ENCODE measurements around the gene FAU. TPM values are rescaled to one million over a fixed set of nuclear protein-coding genes. Genes with fewer than 3 reads are reported as not detected.

Gene FAU
- total and polyA plus RNA-seq, 2 of the 13 experiments (the other 11 are each of a cell fraction or from before 2014, with no cell fraction given), result 374 to 869 TPM

DNA sequence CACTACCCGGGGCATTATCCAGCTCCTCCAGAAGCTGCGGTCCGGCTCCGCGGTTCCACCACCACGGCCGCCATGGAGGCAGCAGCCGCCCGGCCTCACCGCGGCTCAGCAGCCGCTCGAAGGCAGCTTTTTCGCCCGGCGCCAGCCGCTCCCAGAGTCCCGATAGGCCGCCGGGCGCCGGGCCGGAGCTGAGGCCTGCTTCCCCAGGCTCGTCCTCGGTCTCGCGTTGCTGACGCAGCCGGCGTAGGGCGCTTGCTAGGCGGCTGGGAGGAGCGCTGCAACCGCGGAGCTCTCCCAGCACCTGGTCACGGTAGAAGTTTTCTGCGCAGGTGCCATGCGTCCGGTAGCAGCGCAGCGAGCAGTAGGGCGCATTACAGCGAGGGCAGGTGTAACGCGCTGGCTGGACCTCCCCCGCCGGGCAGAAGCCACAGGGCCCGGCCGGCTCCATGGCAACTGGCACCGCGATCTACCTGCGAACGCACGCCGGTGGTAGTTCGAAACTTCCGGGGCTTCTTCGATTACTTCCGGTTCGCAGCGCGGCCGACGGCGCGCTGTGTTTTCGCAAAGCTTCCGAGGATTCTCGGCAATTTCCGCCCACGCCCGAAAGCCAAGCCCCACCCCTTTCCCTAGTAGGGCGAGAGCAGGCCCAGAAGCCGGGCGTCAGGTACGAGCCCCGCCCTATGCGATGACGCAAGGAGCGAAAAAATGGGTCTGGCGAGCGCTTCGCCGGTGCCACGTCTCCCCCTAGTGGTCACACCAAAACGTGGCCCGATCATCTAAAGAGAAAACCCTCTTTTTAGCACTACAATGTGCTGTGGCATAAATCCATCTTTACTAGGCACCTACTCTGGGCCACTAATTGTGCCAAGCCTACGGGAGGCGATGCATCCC lies 4.5 kb downstream of the FAU start, which contains the start of gene ZNHIT2 (continued):
- TF ChIP-seq, protein P1, sequence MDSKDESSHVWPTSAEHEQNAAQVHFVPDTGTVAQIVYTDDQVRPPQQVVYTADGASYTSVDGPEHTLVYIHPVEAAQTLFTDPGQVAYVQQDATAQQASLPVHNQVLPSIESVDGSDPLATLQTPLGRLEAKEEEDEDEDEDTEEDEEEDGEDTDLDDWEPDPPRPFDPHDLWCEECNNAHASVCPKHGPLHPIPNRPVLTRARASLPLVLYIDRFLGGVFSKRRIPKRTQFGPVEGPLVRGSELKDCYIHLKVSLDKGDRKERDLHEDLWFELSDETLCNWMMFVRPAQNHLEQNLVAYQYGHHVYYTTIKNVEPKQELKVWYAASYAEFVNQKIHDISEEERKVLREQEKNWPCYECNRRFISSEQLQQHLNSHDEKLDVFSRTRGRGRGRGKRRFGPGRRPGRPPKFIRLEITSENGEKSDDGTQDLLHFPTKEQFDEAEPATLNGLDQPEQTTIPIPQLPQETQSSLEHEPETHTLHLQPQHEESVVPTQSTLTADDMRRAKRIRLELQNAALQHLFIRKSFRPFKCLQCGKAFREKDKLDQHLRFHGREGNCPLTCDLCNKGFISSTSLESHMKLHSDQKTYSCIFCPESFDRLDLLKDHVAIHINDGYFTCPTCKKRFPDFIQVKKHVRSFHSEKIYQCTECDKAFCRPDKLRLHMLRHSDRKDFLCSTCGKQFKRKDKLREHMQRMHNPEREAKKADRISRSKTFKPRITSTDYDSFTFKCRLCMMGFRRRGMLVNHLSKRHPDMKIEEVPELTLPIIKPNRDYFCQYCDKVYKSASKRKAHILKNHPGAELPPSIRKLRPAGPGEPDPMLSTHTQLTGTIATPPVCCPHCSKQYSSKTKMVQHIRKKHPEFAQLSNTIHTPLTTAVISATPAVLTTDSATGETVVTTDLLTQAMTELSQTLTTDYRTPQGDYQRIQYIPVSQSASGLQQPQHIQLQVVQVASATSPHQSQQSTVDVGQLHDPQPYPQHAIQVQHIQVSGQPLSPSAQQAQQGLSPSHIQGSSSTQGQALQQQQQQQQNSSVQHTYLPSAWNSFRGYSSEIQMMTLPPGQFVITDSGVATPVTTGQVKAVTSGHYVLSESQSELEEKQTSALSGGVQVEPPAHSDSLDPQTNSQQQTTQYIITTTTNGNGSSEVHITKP (CRISPR knock-in tag; IDR thresholded peaks at IDR 0.05; ENCODE audit: low read depth), result peak; percentile 78
- TF ChIP-seq MED13 (CRISPR knock-in tag; IDR thresholded peaks at IDR 0.05) (peak; percentile 39), ZNF7 (CRISPR knock-in tag; IDR thresholded peaks at IDR 0.05) (no peak), ZNF296 (CRISPR knock-in tag; conservative IDR thresholded peaks at IDR 0.05) (no peak; the same call in 1 of the 2 replicates), YEATS2 (CRISPR knock-in tag; IDR thresholded peaks at IDR 0.05; ENCODE audit: borderline replicate concordance) (peak; percentile 95), ARHGAP35 (CRISPR knock-in tag; IDR thresholded peaks at IDR 0.05; ENCODE audit: borderline replicate concordance) (no peak), NR2F2 (IDR thresholded peaks at IDR 0.05; ENCODE audit: borderline replicate concordance, low read depth) (peak; percentile 3; the same call in 1 of the 2 replicates), ZNF577 (CRISPR knock-in tag; IDR thresholded peaks at IDR 0.05; ENCODE audit: borderline replicate concordance, low read depth) (no peak), TARDBP (CRISPR knock-in tag; IDR thresholded peaks at IDR 0.05) (0 out of 2 replicates have a peak, but pooled peaks have one; percentile 32), ZSCAN22 (CRISPR knock-in tag; IDR thresholded peaks at IDR 0.05) (0 out of 2 replicates have a peak, but pooled peaks have one; percentile 56), ZNF784 (CRISPR knock-in tag; IDR thresholded peaks at IDR 0.05; ENCODE audit: borderline replicate concordance) (no peak; the same call in 1 of the 2 replicates), RORA (CRISPR knock-in tag; IDR thresholded peaks at IDR 0.05) (no peak), SETDB1 (CRISPR knock-in tag; IDR thresholded peaks at IDR 0.05; ENCODE audit: borderline replicate concordance) (no peak), ZNF616 (CRISPR knock-in tag; IDR thresholded peaks at IDR 0.05; ENCODE audit: low read depth) (peak; percentile 81; the same call in 1 of the 2 replicates), MATR3 (CRISPR knock-in tag; IDR thresholded peaks at IDR 0.05) (no peak), U2AF1 (optimal IDR thresholded peaks at IDR 0.05; ENCODE audit: low read depth, low read length) (no peak), CENPT (CRISPR knock-in tag; IDR thresholded peaks at IDR 0.05; ENCODE audit: low read depth) (peak; percentile 15; the same call in 1 of the 2 replicates)
- TF ChIP-seq, protein P2, sequence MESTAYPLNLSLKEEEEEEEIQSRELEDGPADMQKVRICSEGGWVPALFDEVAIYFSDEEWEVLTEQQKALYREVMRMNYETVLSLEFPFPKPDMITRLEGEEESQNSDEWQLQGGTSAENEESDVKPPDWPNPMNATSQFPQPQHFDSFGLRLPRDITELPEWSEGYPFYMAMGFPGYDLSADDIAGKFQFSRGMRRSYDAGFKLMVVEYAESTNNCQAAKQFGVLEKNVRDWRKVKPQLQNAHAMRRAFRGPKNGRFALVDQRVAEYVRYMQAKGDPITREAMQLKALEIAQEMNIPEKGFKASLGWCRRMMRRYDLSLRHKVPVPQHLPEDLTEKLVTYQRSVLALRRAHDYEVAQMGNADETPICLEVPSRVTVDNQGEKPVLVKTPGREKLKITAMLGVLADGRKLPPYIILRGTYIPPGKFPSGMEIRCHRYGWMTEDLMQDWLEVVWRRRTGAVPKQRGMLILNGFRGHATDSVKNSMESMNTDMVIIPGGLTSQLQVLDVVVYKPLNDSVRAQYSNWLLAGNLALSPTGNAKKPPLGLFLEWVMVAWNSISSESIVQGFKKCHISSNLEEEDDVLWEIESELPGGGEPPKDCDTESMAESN (CRISPR knock-in tag; conservative IDR thresholded peaks at IDR 0.05), result peak; percentile 96
- TF ChIP-seq, protein P3, sequence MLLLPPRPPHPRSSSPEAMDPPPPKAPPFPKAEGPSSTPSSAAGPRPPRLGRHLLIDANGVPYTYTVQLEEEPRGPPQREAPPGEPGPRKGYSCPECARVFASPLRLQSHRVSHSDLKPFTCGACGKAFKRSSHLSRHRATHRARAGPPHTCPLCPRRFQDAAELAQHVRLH (CRISPR knock-in tag; IDR thresholded peaks at IDR 0.05; ENCODE audit: borderline replicate concordance, low read depth), result peak; percentile 59; the same call in 1 of the 2 replicates
- TF ChIP-seq, protein P4, sequence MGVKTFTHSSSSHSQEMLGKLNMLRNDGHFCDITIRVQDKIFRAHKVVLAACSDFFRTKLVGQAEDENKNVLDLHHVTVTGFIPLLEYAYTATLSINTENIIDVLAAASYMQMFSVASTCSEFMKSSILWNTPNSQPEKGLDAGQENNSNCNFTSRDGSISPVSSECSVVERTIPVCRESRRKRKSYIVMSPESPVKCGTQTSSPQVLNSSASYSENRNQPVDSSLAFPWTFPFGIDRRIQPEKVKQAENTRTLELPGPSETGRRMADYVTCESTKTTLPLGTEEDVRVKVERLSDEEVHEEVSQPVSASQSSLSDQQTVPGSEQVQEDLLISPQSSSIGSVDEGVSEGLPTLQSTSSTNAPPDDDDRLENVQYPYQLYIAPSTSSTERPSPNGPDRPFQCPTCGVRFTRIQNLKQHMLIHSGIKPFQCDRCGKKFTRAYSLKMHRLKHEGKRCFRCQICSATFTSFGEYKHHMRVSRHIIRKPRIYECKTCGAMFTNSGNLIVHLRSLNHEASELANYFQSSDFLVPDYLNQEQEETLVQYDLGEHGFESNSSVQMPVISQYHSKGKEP (CRISPR knock-in tag; IDR thresholded peaks at IDR 0.05), result no peak

Data from HepG2 (cell line).